ENCODE results near the gene CD83. TPM values are rescaled to one million over a fixed set of nuclear protein-coding genes. Genes with fewer than 3 reads are reported as not detected.
A peak's percentile ranks its signal among the peaks of the same experiment; 100 is the strongest.

The CD83 gene
- total RNA-seq, 2 experiments from 2014 or later: 15.0 to 26.2 TPM

DNA sequence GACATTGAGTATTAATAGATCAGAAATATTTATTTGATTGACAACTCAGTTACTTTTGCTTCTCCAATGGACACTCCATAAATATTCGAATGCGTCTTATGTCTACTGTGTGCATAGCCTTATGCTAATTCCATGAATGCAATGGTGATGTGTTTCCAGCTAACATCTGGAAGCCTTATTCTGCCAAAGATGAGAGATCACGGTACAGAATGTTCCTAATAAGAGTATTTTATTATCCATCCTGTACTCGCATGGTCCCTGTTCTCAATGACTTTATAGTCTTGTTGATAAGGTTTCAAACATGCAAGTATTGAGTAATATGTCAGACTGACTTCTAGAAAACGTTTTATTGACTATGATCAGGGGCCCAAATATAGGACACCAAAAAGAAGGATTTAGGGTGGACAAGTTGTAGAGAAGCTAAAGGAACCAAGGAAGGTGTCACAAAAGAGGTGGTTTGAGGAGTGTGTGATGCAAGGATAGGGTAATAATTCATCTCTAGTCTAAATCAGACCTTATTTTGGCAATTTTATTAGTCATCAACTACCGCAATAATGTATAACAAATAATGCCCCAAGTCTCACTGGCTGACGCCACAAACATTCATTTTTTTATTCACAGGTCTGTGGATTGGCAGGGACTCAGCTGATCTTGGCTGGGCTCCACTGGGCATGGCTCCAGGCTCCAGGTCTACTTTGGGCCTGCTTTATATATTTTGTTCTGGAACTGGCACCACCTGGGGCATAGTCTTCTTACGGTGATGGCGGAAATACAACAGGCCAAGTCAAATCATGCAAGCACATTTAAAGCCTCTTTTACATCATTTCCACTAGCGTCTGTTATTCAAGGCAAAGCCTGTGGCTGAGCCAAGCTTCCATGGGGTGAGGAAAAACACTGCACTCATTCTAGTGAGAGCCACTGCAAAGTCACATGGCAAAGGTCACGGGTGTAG lies 24.5 kb upstream of the CD83 start:
- Histone ChIP-seq H3K4me2 (ENCODE audit: low read length) (peak overlapping the region; percentile 68), H3K4me3 (ENCODE audit: low read depth, low read length, poor library complexity, severe bottlenecking) (no peak overlapping the region), H3K4me1 (ENCODE audit: insufficient read depth, low read length, poor library complexity, severe bottlenecking) (peaks cover 69% of the 10 kb centered on the region), H3K9me2 (ENCODE audit: insufficient read depth, low read length) (no peaks in the 10 kb centered on the region), H4K20me1 (ENCODE audit: insufficient read depth, low read length) (no peaks in the 10 kb centered on the region), H2AFZ (ENCODE audit: low read length) (peak overlapping the region; percentile 91; the same call in 1 of the 2 replicates), H3K79me2 (ENCODE audit: insufficient read depth, low read depth, low read length) (no peaks in the 10 kb centered on the region), H3K27ac (ENCODE audit: low read depth, low read length, poor library complexity, severe bottlenecking) (no peak overlapping the region), H3K36me3 (ENCODE audit: insufficient read depth, low read length) (no peaks in the 10 kb centered on the region; the same call in 1 of the 2 replicates), H3K9me3 (ENCODE audit: low read length) (no peaks in the 10 kb centered on the region; the same call in 1 of the 2 replicates)
- POLR2A ChIA-PET: interaction anchor here (0.6 to 0.8 kb wide), 4 partner anchors 633 to 1422 kb away, joined by 3 to 7 read pairs (median 3); no protein-coding TSS in a partner anchor
- no peak for DNase-seq (ENCODE audit: low spot score)
- intact Hi-C loops (cut with micrococcal nuclease; ENCODE audit: unreplicated experiment): no loop called here
- CTCF ChIA-PET (ENCODE audit: unreplicated experiment): no interaction called here
- no peak for TF ChIP-seq EZH2phosphoT487 (IDR thresholded peaks at IDR 0.05; ENCODE audit: borderline replicate concordance, low read depth, low read length)
- TF ChIP-seq, protein P1, sequence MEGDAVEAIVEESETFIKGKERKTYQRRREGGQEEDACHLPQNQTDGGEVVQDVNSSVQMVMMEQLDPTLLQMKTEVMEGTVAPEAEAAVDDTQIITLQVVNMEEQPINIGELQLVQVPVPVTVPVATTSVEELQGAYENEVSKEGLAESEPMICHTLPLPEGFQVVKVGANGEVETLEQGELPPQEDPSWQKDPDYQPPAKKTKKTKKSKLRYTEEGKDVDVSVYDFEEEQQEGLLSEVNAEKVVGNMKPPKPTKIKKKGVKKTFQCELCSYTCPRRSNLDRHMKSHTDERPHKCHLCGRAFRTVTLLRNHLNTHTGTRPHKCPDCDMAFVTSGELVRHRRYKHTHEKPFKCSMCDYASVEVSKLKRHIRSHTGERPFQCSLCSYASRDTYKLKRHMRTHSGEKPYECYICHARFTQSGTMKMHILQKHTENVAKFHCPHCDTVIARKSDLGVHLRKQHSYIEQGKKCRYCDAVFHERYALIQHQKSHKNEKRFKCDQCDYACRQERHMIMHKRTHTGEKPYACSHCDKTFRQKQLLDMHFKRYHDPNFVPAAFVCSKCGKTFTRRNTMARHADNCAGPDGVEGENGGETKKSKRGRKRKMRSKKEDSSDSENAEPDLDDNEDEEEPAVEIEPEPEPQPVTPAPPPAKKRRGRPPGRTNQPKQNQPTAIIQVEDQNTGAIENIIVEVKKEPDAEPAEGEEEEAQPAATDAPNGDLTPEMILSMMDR (conservative IDR thresholded peaks at IDR 0.05; ENCODE audit: low read length): no peak
- no TSS peak for BruUV-seq (replicated peaks)

DNA sequence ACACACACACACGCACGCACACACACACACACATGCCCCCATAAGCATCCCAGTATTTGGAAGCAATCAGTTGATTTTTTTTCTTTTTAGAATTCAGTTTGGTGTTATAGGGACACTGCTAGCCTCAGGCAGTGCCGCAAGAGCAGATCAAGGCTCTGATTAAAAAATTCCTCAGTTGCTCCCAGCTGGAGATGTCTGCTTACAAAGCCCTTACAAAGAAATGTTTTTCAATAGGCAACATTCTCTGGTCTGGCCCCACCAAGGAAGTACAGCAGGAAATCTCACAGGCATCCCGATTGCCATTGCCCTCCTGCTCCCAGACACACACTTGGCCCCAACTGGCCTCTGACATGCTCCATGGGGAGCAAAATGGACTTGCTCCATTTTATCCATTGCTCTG lies 22.9 kb upstream of the CD83 start:
- intact Hi-C loops (cut with micrococcal nuclease; ENCODE audit: unreplicated experiment): no loop called here
- ChIA-PET CTCF (ENCODE audit: unreplicated experiment) (interaction anchor here (0.9 kb wide), 1 partner anchor 16 kb away, joined by 3 read pairs; no protein-coding TSS in a partner anchor), POLR2A (interaction anchor here (0.9 to 3.0 kb wide), 5 partner anchors 15 to 35 kb away, joined by 3 to 21 read pairs (median 5); partner anchors contain the start of gene CD83)
- peak overlapping the region; percentile 44 for H3K27ac ChIP-seq (ENCODE audit: low read depth, low read length, poor library complexity, severe bottlenecking)
- H3K4me2 ChIP-seq (ENCODE audit: low read length): peak overlapping the region; percentile 68
- TF ChIP-seq, protein P1 (conservative IDR thresholded peaks at IDR 0.05; ENCODE audit: low read length): no peak
- no peak for TF ChIP-seq EZH2phosphoT487 (IDR thresholded peaks at IDR 0.05; ENCODE audit: borderline replicate concordance, low read depth, low read length)
- no peaks in the 10 kb centered on the region; the same call in 1 of the 2 replicates for H3K36me3 ChIP-seq (ENCODE audit: insufficient read depth, low read length)
- H3K79me2 ChIP-seq (ENCODE audit: insufficient read depth, low read depth, low read length): no peaks in the 10 kb centered on the region
- H4K20me1 ChIP-seq (ENCODE audit: insufficient read depth, low read length): no peaks in the 10 kb centered on the region
- H3K9me2 ChIP-seq (ENCODE audit: insufficient read depth, low read length): no peaks in the 10 kb centered on the region
- no peak for DNase-seq (ENCODE audit: low spot score)
- peaks cover 63% of the 10 kb centered on the region for H3K4me1 ChIP-seq (ENCODE audit: insufficient read depth, low read length, poor library complexity, severe bottlenecking)
- no TSS peak for BruUV-seq (replicated peaks)
- H2AFZ ChIP-seq (ENCODE audit: low read length): peak overlapping the region; percentile 91; the same call in 1 of the 2 replicates
- no peaks in the 10 kb centered on the region; the same call in 1 of the 2 replicates for H3K9me3 ChIP-seq (ENCODE audit: low read length)
- H3K4me3 ChIP-seq (ENCODE audit: low read depth, low read length, poor library complexity, severe bottlenecking): peak overlapping the region; percentile 28

All from OCI-LY7 (cell line).